Colonic mucosa (tissue), 4 donors: ENCODE measurements around the gene CFAP161. TPM values are rescaled to one million over a fixed set of nuclear protein-coding genes. Genes with fewer than 3 reads are reported as not detected.

ENCODE experiments used
- DNase-seq: peaks from one replicate; pipeline ENCODE4 v3.0.0-alpha.2; 2020
- H3K27ac ChIP-seq: fragments of 200-600 bp; one replicate; pipeline ENCODE4 v1.8.0; 2021
- H3K27me3 ChIP-seq: fragments of 200-600 bp; one replicate; pipeline ENCODE4 v1.8.0; 2021
- H3K36me3 ChIP-seq: fragments of 200-600 bp; one replicate; pipeline ENCODE4 v1.8.0; 2021
- H3K4me1 ChIP-seq: fragments of 200-600 bp; one replicate; pipeline ENCODE4 v1.8.0; 2021; ENCODE audit warnings: mild to moderate bottlenecking
- H3K4me3 ChIP-seq: fragments of 200-600 bp; one replicate; pipeline ENCODE4 v1.8.0; 2021
- H3K9ac ChIP-seq, 2 donors: one replicate each; pipeline ENCODE4 v1.7.0; 2013; ENCODE audit warnings: control low read depth in 2 of 2, low read depth in 2 of 2, low read length in 2 of 2
- H3K9me3 ChIP-seq: fragments of 200-600 bp; one replicate; pipeline ENCODE4 v1.8.0; 2021
- intact Hi-C: fragments of 100-400 bp; cut with DNase I; formaldehyde crosslinking; loops from one replicate; pipeline ENCODE4 v1.14.1; 2022
- total RNA-seq, 2 donors: library from RNA; stranded (reverse); fragmentation: NEBNext Ultra II Directional in 1 of 2; extraction: Animal tissue kit (Norgen Biotek cat#: 25700) in 1 of 2; gene quantifications; one replicate each; pipeline ENCODE4 v1.2.1, GENCODE V29; 2021
- TF ChIP-seq, protein P1 (sequence below): fragments of 200-600 bp; IDR thresholded peaks from one replicate; pipeline ENCODE4 v1.8.0; 2022; ENCODE audit warnings: antibody characterized with exemption, mild to moderate bottlenecking
- donor health status: healthy.
- donor health status: DM: no; HTN: no; CAD: no.
- donor health status: DM: no; HTN: no; CAD: no.

The CFAP161 gene
- total RNA-seq, 2 donors from 2014 or later, result 0.21 TPM; not detected in 1

- intact Hi-C loops, result no loop called here
- Histone ChIP-seq H3K27me3 (no peaks in the 10 kb centered on the region), H3K9ac (no peak overlapping the region), H3K9me3 (no peaks in the 10 kb centered on the region), H3K36me3 (no peaks in the 10 kb centered on the region), H3K4me1 (no peaks in the 10 kb centered on the region), H3K4me3 (no peak overlapping the region), H3K27ac (no peak overlapping the region)
- no peak for DNase-seq
- TF ChIP-seq, protein P1, sequence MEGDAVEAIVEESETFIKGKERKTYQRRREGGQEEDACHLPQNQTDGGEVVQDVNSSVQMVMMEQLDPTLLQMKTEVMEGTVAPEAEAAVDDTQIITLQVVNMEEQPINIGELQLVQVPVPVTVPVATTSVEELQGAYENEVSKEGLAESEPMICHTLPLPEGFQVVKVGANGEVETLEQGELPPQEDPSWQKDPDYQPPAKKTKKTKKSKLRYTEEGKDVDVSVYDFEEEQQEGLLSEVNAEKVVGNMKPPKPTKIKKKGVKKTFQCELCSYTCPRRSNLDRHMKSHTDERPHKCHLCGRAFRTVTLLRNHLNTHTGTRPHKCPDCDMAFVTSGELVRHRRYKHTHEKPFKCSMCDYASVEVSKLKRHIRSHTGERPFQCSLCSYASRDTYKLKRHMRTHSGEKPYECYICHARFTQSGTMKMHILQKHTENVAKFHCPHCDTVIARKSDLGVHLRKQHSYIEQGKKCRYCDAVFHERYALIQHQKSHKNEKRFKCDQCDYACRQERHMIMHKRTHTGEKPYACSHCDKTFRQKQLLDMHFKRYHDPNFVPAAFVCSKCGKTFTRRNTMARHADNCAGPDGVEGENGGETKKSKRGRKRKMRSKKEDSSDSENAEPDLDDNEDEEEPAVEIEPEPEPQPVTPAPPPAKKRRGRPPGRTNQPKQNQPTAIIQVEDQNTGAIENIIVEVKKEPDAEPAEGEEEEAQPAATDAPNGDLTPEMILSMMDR, result no peak
Observed at GRCh38 chr15:81098861-81099651, 35.0 kb upstream of the CFAP161 start.

GRCh38 chr15:81101894-81102815 lies 31.9 kb upstream of the CFAP161 start:
- Histone ChIP-seq H3K9me3 (no peaks in the 10 kb centered on the region), H3K27me3 (no peaks in the 10 kb centered on the region), H3K27ac (no peak overlapping the region), H3K9ac (no peak overlapping the region), H3K4me3 (no peak overlapping the region), H3K4me1 (no peaks in the 10 kb centered on the region), H3K36me3 (no peaks in the 10 kb centered on the region)
- DNase-seq, result no peak
- intact Hi-C loops, result loop anchor here (10.0 kb wide), 1 partner anchor 127 kb away; no protein-coding TSS in a partner anchor
- TF ChIP-seq, protein P1, result no peak

- Histone ChIP-seq H3K27me3 (no peaks in the 10 kb centered on the region), H3K4me1 (no peaks in the 10 kb centered on the region), H3K9ac (no peak overlapping the region), H3K36me3 (no peaks in the 10 kb centered on the region), H3K9me3 (no peaks in the 10 kb centered on the region), H3K4me3 (no peak overlapping the region), H3K27ac (no peak overlapping the region)
- DNase-seq, result no peak
- TF ChIP-seq, protein P1, result no peak
- intact Hi-C loops, result loop anchor here (10.0 kb wide), 1 partner anchor 129 kb away; no protein-coding TSS in a partner anchor
Observed at GRCh38 chr15:81103857-81104256, 30.2 kb upstream of the CFAP161 start.

GRCh38 chr15:81105545-81105944 lies 28.5 kb upstream of the CFAP161 start:
- Histone ChIP-seq H3K9ac (no peak overlapping the region), H3K27ac (no peak overlapping the region), H3K9me3 (no peaks in the 10 kb centered on the region), H3K27me3 (no peaks in the 10 kb centered on the region), H3K4me3 (no peak overlapping the region), H3K4me1 (no peaks in the 10 kb centered on the region), H3K36me3 (no peaks in the 10 kb centered on the region)
- DNase-seq, result no peak
- intact Hi-C loops, result loop anchor here (5.0 to 10.0 kb wide), 3 partner anchors 52 to 648 kb away; no protein-coding TSS in a partner anchor
- TF ChIP-seq, protein P1, result no peak

- no peaks in the 10 kb centered on the region for H3K36me3 ChIP-seq
- TF ChIP-seq, protein P1, result peak; percentile 70
- intact Hi-C loops, result loop anchor here (2.0 to 10.0 kb wide), 4 partner anchors 51 to 649 kb away; no protein-coding TSS in a partner anchor
- H3K27me3 ChIP-seq, result no peaks in the 10 kb centered on the region
- no peaks in the 10 kb centered on the region for H3K4me1 ChIP-seq
- no peak overlapping the region for H3K4me3 ChIP-seq
- H3K9me3 ChIP-seq, result no peaks in the 10 kb centered on the region
- no peak overlapping the region for H3K27ac ChIP-seq
- peak; percentile 45 for DNase-seq
- no peak overlapping the region for H3K9ac ChIP-seq
Observed at GRCh38 chr15:81106560-81106959, 27.5 kb upstream of the CFAP161 start.
